ENCODE data around the gene LPP.

GRCh38 chr3:188148318-188148717 lies 5.6 kb upstream of the LPP start:
- TF ChIP-seq POLR2A (IDR thresholded peaks at IDR 0.05), result no peak
- TF ChIP-seq, protein P1, sequence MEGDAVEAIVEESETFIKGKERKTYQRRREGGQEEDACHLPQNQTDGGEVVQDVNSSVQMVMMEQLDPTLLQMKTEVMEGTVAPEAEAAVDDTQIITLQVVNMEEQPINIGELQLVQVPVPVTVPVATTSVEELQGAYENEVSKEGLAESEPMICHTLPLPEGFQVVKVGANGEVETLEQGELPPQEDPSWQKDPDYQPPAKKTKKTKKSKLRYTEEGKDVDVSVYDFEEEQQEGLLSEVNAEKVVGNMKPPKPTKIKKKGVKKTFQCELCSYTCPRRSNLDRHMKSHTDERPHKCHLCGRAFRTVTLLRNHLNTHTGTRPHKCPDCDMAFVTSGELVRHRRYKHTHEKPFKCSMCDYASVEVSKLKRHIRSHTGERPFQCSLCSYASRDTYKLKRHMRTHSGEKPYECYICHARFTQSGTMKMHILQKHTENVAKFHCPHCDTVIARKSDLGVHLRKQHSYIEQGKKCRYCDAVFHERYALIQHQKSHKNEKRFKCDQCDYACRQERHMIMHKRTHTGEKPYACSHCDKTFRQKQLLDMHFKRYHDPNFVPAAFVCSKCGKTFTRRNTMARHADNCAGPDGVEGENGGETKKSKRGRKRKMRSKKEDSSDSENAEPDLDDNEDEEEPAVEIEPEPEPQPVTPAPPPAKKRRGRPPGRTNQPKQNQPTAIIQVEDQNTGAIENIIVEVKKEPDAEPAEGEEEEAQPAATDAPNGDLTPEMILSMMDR (IDR thresholded peaks at IDR 0.05), result no peak
